HepG2 (cell line): ENCODE measurements around the gene RETN. TPM values are rescaled to one million over a fixed set of nuclear protein-coding genes. Genes with fewer than 3 reads are reported as not detected.

Source experiments
- ATAC-seq: fragments of 200-7000 bp; cut with Tn5 transposase; 3 replicates; pipeline ENCODE4 v1.9.1; 2020; ENCODE audit warnings: mild to moderate bottlenecking, moderate library complexity
- BruUV-seq: library from RNA; stranded (reverse); fragments of 400-500 nt; replicated peaks from 2 replicates; lab custom pipeline; 2021; lab: Mats Ljungman, UMichigan
- CTCF ChIA-PET: fragments of 300-600 bp; formaldehyde crosslinking; extraction: SDS; loops from one replicate; lab custom pipeline; 2021; ENCODE audit warnings: low total read pairs, inconsistent platforms, low intra/inter-chr PET ratio; lab: Yijun Ruan, JAX
- POLR2A ChIA-PET: fragments of 350-600 bp; sonication (Branson Sonifier 250); formaldehyde crosslinking; loops from one replicate; lab custom pipeline; 2020; ENCODE audit warnings: antibody characterized with exemption, inconsistent platforms; lab: Yijun Ruan, JAX
- DNase-seq: peaks from one replicate; pipeline ENCODE4 v3.0.0-alpha.2; 2015; ENCODE audit warnings: low spot score
- FAIRE-seq: peaks from 3 replicates; lab custom pipeline; 2011; peaks lifted over from hg19 to GRCh38; lab: Jason Lieb, UNC
- H2AFZ ChIP-seq: one replicate; pipeline ENCODE4 v1.6.1; 2011; ENCODE audit warnings: low read length, inconsistent platforms
- H3K27ac ChIP-seq: fragments of 300-600 bp; 3 replicates; pipeline ENCODE4 v1.8.0; 2011; ENCODE audit warnings: mixed run types, mild to moderate bottlenecking, mixed read lengths, low read length, inconsistent platforms; ENCODE audit not compliant: insufficient read depth; ENCODE audit errors: extremely low read length
- H3K27me3 ChIP-seq, 2 experiments: fragments of 200-600 bp in 1 of 2; 2 replicates in 1 of 2; 3 replicates in 1 of 2; pipeline versions ENCODE4 v1.6.0 to v1.8.0; 2011; ENCODE audit warnings: low read length in 2 of 2, mild to moderate bottlenecking in 2 of 2, moderate library complexity in 2 of 2, inconsistent platforms in 1 of 2; ENCODE audit not compliant: insufficient read depth in 2 of 2, control insufficient read depth in 1 of 2
- H3K36me3 ChIP-seq, 2 experiments: fragments of 200-600 bp in 1 of 2; replicated peaks in 1 of 2; 2 replicates in 1 of 2; 3 replicates in 1 of 2; pipeline versions ENCODE4 v1.5.1 to v1.8.0; 2011; ENCODE audit warnings: low read length in 2 of 2, inconsistent platforms in 1 of 2; ENCODE audit not compliant: insufficient read depth in 2 of 2, control insufficient read depth in 1 of 2
- H3K4me1 ChIP-seq: 2 replicates; pipeline ENCODE4 v1.5.1; 2012; ENCODE audit warnings: low read length, inconsistent platforms; ENCODE audit not compliant: insufficient read depth
- H3K4me2 ChIP-seq: 2 replicates; pipeline ENCODE4 v1.6.0; 2011; ENCODE audit warnings: low read depth, low read length, inconsistent platforms
- H3K4me3 ChIP-seq, 3 experiments: fragments of 200-600 bp in 1 of 3; sonication (generic), shearing (Covaris generic) in 1 of 3; replicated peaks in 1 of 3; 2 replicates each; pipeline ENCODE4 v1.5.1; 2011 to 2016; ENCODE audit warnings: low read length in 3 of 3, inconsistent platforms in 2 of 3, low read depth in 2 of 3, mild to moderate bottlenecking in 2 of 3, control low read depth in 1 of 3, mixed read lengths in 1 of 3; ENCODE audit not compliant: insufficient read depth in 1 of 3
- H3K79me2 ChIP-seq: one replicate; pipeline ENCODE4 v1.6.1; 2011; ENCODE audit warnings: low read length, inconsistent platforms; ENCODE audit not compliant: insufficient read depth
- H3K9ac ChIP-seq: 2 replicates; pipeline ENCODE4 v1.6.0; 2011; ENCODE audit warnings: mild to moderate bottlenecking, low read depth, low read length, inconsistent platforms; ENCODE audit not compliant: insufficient read depth
- H3K9me3 ChIP-seq: 2 replicates; pipeline ENCODE4 v1.5.1; 2012; ENCODE audit warnings: mild to moderate bottlenecking, low read length
- H4K20me1 ChIP-seq: 2 replicates; pipeline ENCODE4 v1.6.0; 2011; ENCODE audit warnings: inconsistent platforms, mild to moderate bottlenecking, low read length, moderate library complexity; ENCODE audit not compliant: insufficient read depth
- CREB1 ChIP-seq, 2 experiments: fragments of 450-650 bp in 1 of 2; IDR thresholded peaks; 2 replicates each; pipeline ENCODE4 v1.6.1; 2016 to 2017; ENCODE audit warnings: control low read depth in 1 of 2, mild to moderate bottlenecking in 1 of 2, missing compliant biosample characterization in 1 of 2, missing genetic modification characterization in 1 of 2
- HNRNPK ChIP-seq: fragments of 200-400 bp; formaldehyde crosslinking; IDR thresholded peaks from 2 replicates; pipeline ENCODE4 v1.6.1; 2018; ENCODE audit warnings: low read length, low read depth, moderate library complexity, mild to moderate bottlenecking; ENCODE audit not compliant: poor library complexity, severe bottlenecking
- PLRG1 ChIP-seq: fragments of 450-650 bp; conservative IDR thresholded peaks from 2 replicates; pipeline ENCODE4 v1.6.1; 2016
- TBX3 ChIP-seq: fragments of 450-650 bp; IDR thresholded peaks from 2 replicates; pipeline ENCODE4 v1.6.1; 2017; ENCODE audit warnings: antibody characterized with exemption, mild to moderate bottlenecking, inconsistent platforms, borderline replicate concordance
- TOPORS ChIP-seq: sonication (generic); formaldehyde crosslinking; IDR thresholded peaks from 2 replicates; pipeline ENCODE4 v1.8.0; 2023; ENCODE audit warnings: mild to moderate bottlenecking, missing genetic modification reagents
- XRCC5 ChIP-seq: fragments of 200-400 bp; formaldehyde crosslinking; optimal IDR thresholded peaks from 2 replicates; pipeline ENCODE3; 2017; ENCODE audit warnings: mild to moderate bottlenecking, low read length
- ZFY ChIP-seq: sonication (generic); formaldehyde crosslinking; IDR thresholded peaks from 2 replicates; pipeline ENCODE4 v1.4.0; 2020; ENCODE audit warnings: missing genetic modification reagents
- ZNF577 ChIP-seq: sonication (generic); formaldehyde crosslinking; IDR thresholded peaks from 2 replicates; pipeline ENCODE4 v1.4.0; 2020; ENCODE audit warnings: mild to moderate bottlenecking, low read depth, missing genetic modification reagents, borderline replicate concordance
- WGBS: methylation state at CpG from one replicate; pipeline ENCODE4 v1.1.6; 2017; ENCODE audit warnings: low lambda C conversion rate; 5-methylcytosine and 5-hydroxymethylcytosine counted together
- in situ Hi-C: cut with HindIII; loops from 2 replicates; pipeline ENCODE4 v1.10.0; 2017; ENCODE audit warnings: low pct_unique_long_range_greater_than_20kb; ENCODE audit not compliant: extremely low pct_ligation_motif_present
- intact Hi-C: fragments of 100-400 bp; cut with micrococcal nuclease; formaldehyde crosslinking; loops from one replicate; pipeline ENCODE4 v1.10.0; 2022; ENCODE audit not compliant: unreplicated experiment
- polyA plus RNA-seq, 8 experiments: library from polyadenylated mRNA; depleted of rRNA in 3 of 8; stranded (reverse) in 7 of 8; unstranded in 1 of 8; fragments of >200 nt; fragmentation: Illumina TruSeq in 4 of 8; extraction: Trizol in 4 of 8; gene quantifications; 2 replicates each; pipeline versions ENCODE4 v1.2.1 to v1.2.3, GENCODE V29; 2011 to 2016; ENCODE audit warnings: low read depth in 4 of 8, missing spikeins in 1 of 8, mixed read lengths in 1 of 8; ENCODE audit not compliant: insufficient read depth in 1 of 8
- total RNA-seq, 5 experiments: library from RNA; depleted of rRNA; stranded (reverse); fragments of >200 nt; fragmentation: Illumina TruSeq; extraction: Trizol; gene quantifications; 2 replicates each; pipeline ENCODE4 v1.2.3, GENCODE V29; 2016; ENCODE audit warnings: low read depth in 1 of 5
- TF ChIP-seq, protein P1 (sequence below): sonication (generic); formaldehyde crosslinking; IDR thresholded peaks from 2 replicates; pipeline ENCODE4 v1.8.0; 2022; ENCODE audit warnings: low read depth, missing genetic modification reagents
- TF ChIP-seq, protein P2 (sequence below): sonication (generic); formaldehyde crosslinking; IDR thresholded peaks from 2 replicates; pipeline ENCODE4 v1.4.0; 2020; ENCODE audit warnings: missing genetic modification reagents, borderline replicate concordance
- TF ChIP-seq, protein P3 (sequence below): IDR thresholded peaks from 2 replicates; pipeline ENCODE4 v1.6.1; 2016; ENCODE audit warnings: low read depth, control low read depth

The RETN gene
- total and polyA plus RNA-seq, 2 of the 13 experiments (the other 11 are each of a cell fraction or from before 2014, with no cell fraction given): not detected

DNA sequence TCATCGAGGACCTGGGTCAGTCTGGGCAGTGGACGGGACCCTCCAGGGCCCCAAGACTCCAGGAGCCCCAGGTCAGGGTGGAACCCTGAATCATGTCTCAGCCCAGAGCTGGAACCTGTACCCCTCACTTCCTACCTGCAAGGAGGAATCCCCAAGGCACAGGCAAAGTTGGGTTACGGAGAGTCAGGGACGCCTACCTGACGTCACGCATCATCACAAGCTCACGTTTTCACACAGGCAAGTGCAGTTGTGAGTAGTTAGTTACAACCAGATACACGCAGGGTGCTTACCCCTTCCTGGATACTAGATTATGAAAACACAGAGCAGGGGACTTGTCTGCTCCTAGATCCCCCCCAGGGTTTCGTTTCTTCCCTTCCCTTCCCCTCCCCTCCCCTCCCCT lies 1.9 kb downstream of the RETN start:
- intact Hi-C loops: no loop called here
- POLR2A ChIA-PET: no interaction called here
- Histone ChIP-seq H3K4me3 (no peak overlapping the region; a peak in 1 of 6 replicates), H2AFZ (no peak overlapping the region), H4K20me1 (no peaks in the 10 kb centered on the region), H3K9ac (no peak overlapping the region), H3K4me2 (no peak overlapping the region), H3K4me1 (no peaks in the 10 kb centered on the region), H3K79me2 (no peaks in the 10 kb centered on the region), H3K36me3 (no peaks in the 10 kb centered on the region), H3K27me3 (peaks cover 0 to 27% of the 10 kb centered on the region in 2 experiments; a peak in 1 of 5 replicates), H3K9me3 (no peaks in the 10 kb centered on the region), H3K27ac (no peak overlapping the region)
- FAIRE-seq: no peak
- 19% methylated on average over 4 of the region's 9 CpGs for WGBS
- in situ Hi-C loops: no loop called here
- CTCF ChIA-PET: no interaction called here
- no TSS peak for BruUV-seq
- TF ChIP-seq CREB1 (IDR thresholded peaks at IDR 0.05): peak; percentile 68
- TF ChIP-seq CREB1 (CRISPR knock-in tag; IDR thresholded peaks at IDR 0.05): no peak
- TF ChIP-seq, protein P1, sequence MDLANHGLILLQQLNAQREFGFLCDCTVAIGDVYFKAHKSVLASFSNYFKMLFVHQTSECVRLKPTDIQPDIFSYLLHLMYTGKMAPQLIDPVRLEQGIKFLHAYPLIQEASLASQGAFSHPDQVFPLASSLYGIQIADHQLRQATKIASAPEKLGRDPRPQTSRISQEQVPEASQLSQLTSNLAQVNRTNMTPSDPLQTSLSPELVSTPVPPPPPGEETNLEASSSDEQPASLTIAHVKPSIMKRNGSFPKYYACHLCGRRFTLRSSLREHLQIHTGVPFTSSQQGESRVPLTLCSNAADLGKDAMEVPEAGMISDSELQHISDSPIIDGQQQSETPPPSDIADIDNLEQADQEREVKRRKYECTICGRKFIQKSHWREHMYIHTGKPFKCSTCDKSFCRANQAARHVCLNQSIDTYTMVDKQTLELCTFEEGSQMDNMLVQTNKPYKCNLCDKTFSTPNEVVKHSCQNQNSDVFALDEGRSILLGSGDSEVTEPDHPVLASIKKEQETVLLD: no peak
- peak; percentile 31 for TF ChIP-seq HNRNPK
- no peak for ATAC-seq
- no peak for DNase-seq

DNA sequence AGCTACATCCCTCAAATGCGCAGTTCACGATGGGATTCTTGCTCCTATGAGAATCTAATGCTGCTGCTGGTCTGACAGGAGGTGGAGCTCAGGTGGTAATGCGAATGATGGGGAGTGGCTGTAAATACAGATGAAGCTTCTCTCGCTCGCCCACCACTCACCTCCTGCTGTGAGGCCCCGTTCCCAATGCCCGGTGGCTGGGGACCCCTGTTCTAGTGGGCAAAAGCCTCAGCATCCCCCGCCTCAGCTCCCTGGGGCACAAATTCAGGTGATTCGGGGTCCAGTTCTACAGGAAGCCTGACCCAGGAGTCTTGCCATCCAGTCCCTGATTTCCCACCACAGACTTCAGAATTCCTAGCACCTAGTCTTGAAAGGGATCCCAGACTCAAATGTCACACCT lies 3.7 kb downstream of the RETN start:
- Histone ChIP-seq H3K27me3 (peaks cover 3 to 36% of the 10 kb centered on the region in 2 experiments; a peak in 2 of 5 replicates), H3K4me1 (peaks cover under 1% of the 10 kb centered on the region; the same call in 1 of the 2 replicates), H3K36me3 (no peaks in the 10 kb centered on the region), H3K4me3 (no peak overlapping the region), H3K79me2 (no peaks in the 10 kb centered on the region), H4K20me1 (no peaks in the 10 kb centered on the region), H3K9ac (no peak overlapping the region), H3K27ac (no peak overlapping the region), H3K9me3 (no peaks in the 10 kb centered on the region), H2AFZ (no peak overlapping the region), H3K4me2 (no peak overlapping the region)
- in situ Hi-C loops (no loop called here), intact Hi-C loops (no loop called here)
- 28% methylated on average over 5 of the region's 9 CpGs for WGBS
- ChIA-PET POLR2A (no interaction called here), CTCF (no interaction called here)
- FAIRE-seq: no peak
- no peak for DNase-seq
- no peak for ATAC-seq
- no TSS peak for BruUV-seq
- TF ChIP-seq, protein P2, sequence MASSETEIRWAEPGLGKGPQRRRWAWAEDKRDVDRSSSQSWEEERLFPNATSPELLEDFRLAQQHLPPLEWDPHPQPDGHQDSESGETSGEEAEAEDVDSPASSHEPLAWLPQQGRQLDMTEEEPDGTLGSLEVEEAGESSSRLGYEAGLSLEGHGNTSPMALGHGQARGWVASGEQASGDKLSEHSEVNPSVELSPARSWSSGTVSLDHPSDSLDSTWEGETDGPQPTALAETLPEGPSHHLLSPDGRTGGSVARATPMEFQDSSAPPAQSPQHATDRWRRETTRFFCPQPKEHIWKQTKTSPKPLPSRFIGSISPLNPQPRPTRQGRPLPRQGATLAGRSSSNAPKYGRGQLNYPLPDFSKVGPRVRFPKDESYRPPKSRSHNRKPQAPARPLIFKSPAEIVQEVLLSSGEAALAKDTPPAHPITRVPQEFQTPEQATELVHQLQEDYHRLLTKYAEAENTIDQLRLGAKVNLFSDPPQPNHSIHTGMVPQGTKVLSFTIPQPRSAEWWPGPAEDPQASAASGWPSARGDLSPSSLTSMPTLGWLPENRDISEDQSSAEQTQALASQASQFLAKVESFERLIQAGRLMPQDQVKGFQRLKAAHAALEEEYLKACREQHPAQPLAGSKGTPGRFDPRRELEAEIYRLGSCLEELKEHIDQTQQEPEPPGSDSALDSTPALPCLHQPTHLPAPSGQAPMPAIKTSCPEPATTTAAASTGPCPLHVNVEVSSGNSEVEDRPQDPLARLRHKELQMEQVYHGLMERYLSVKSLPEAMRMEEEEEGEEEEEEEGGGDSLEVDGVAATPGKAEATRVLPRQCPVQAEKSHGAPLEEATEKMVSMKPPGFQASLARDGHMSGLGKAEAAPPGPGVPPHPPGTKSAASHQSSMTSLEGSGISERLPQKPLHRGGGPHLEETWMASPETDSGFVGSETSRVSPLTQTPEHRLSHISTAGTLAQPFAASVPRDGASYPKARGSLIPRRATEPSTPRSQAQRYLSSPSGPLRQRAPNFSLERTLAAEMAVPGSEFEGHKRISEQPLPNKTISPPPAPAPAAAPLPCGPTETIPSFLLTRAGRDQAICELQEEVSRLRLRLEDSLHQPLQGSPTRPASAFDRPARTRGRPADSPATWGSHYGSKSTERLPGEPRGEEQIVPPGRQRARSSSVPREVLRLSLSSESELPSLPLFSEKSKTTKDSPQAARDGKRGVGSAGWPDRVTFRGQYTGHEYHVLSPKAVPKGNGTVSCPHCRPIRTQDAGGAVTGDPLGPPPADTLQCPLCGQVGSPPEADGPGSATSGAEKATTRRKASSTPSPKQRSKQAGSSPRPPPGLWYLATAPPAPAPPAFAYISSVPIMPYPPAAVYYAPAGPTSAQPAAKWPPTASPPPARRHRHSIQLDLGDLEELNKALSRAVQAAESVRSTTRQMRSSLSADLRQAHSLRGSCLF (CRISPR knock-in tag): no peak
- TF ChIP-seq, protein P3, sequence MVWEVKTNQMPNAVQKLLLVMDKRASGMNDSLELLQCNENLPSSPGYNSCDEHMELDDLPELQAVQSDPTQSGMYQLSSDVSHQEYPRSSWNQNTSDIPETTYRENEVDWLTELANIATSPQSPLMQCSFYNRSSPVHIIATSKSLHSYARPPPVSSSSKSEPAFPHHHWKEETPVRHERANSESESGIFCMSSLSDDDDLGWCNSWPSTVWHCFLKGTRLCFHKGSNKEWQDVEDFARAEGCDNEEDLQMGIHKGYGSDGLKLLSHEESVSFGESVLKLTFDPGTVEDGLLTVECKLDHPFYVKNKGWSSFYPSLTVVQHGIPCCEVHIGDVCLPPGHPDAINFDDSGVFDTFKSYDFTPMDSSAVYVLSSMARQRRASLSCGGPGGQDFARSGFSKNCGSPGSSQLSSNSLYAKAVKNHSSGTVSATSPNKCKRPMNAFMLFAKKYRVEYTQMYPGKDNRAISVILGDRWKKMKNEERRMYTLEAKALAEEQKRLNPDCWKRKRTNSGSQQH (CRISPR knock-in tag): no peak
- TF ChIP-seq ZNF577 (CRISPR knock-in tag) (no peak), ZFY (no peak), XRCC5 (no peak), PLRG1 (no peak), TBX3 (no peak), TOPORS (CRISPR knock-in tag) (no peak)
